ENCODE data around the gene AKT3. TPM values are rescaled to one million over a fixed set of nuclear protein-coding genes. Genes with fewer than 3 reads are reported as not detected.

The AKT3 gene
- polyA plus RNA-seq, 3 donors = 0.81 to 1.7 (median 1.4) TPM

- Histone ChIP-seq H2AFZ (ENCODE audit: insufficient read depth, low read depth, low read length, poor library complexity, severe bottlenecking) (no peak overlapping the region), H3K9ac (ENCODE audit: insufficient read depth, low read length, poor library complexity, severe bottlenecking) (no peak overlapping the region), H3K27me3 (ENCODE audit: control insufficient read depth in 2 of 2, insufficient read depth in 2 of 2, low read length in 2 of 2) (no peaks in the 10 kb centered on the region), H3K4me1 (ENCODE audit: control insufficient read depth in 1 of 2, insufficient read depth in 2 of 2, low read length in 2 of 2) (no peaks in the 10 kb centered on the region), H3K79me2 (ENCODE audit: insufficient read depth, low read length) (no peaks in the 10 kb centered on the region), H3K27ac (ENCODE audit: low read depth in 1 of 2, low read length in 2 of 2) (no peak overlapping the region), H4K20me1 (ENCODE audit: insufficient read depth, low read length) (no peaks in the 10 kb centered on the region), H3K4me3 (replicated peaks in 1 of 3; ENCODE audit: low read depth in 2 of 3, low read length in 3 of 3) (no peak overlapping the region), H3K4me2 (replicated peaks; ENCODE audit: extremely low read depth, low read length, poor library complexity, severe bottlenecking) (no peak overlapping the region), H3K9me3 (replicated peaks in 1 of 2; ENCODE audit: control insufficient read depth in 1 of 2, insufficient read depth in 1 of 2, low read length in 2 of 2) (no peaks in the 10 kb centered on the region), H3K36me3 (replicated peaks in 1 of 2; ENCODE audit: control insufficient read depth in 1 of 2, insufficient read depth in 2 of 2, low read length in 2 of 2) (no peaks in the 10 kb centered on the region)
- no peak for TF ChIP-seq CTCF (IDR thresholded peaks at IDR 0.05)
- Mint-ChIP-seq H3K4me1 (no peaks in the 10 kb centered on the region), H3K36me3 (no peaks in the 10 kb centered on the region), H3K4me3 (no peak overlapping the region), H3K9me3 (no peaks in the 10 kb centered on the region), H3K27ac (no peak overlapping the region), H3K27me3 (ENCODE audit: low read depth in 3 of 3) (no peaks in the 10 kb centered on the region)
- no peak for DNase-seq
- intact Hi-C loops (cut with micrococcal nuclease) = no loop called here
- whole genome bisulfite sequencing (ENCODE audit: insufficient coverage) = 90% methylated on average over 2 of the region's 5 CpGs
These were observed 86.2 kb downstream of the AKT3 start for GRCh38 chr1:243763806-243764205.

DNA sequence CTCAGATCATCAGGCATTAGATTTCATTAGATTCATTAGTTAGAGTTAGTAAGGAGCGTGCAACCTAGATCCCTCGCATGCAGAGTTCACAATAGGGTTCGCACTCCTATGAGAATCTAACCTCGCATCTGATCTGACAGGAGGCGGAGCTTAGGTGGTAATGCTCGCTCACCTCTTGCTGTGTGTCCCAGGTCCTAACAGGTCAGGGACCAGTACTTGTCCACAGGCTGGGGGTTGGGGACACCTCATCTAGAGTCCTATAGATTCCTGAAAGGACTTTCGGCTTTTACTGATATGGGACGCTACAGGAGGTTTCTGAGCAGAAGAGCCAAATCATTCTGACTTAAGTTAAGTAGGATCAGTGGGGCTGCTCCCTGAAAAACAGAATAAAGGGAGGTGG is 91.4 kb downstream of the AKT3 start:
- Histone ChIP-seq H4K20me1 (ENCODE audit: insufficient read depth, low read length) (no peaks in the 10 kb centered on the region), H3K27me3 (ENCODE audit: control insufficient read depth in 2 of 2, insufficient read depth in 2 of 2, low read length in 2 of 2) (no peaks in the 10 kb centered on the region), H3K4me3 (replicated peaks in 1 of 3; ENCODE audit: low read depth in 2 of 3, low read length in 3 of 3) (no peak overlapping the region), H3K27ac (ENCODE audit: low read depth in 1 of 2, low read length in 2 of 2) (no peak overlapping the region), H3K36me3 (replicated peaks in 1 of 2; ENCODE audit: control insufficient read depth in 1 of 2, insufficient read depth in 2 of 2, low read length in 2 of 2) (no peaks in the 10 kb centered on the region), H3K9ac (ENCODE audit: insufficient read depth, low read length, poor library complexity, severe bottlenecking) (no peak overlapping the region), H2AFZ (ENCODE audit: insufficient read depth, low read depth, low read length, poor library complexity, severe bottlenecking) (no peak overlapping the region), H3K4me1 (ENCODE audit: control insufficient read depth in 1 of 2, insufficient read depth in 2 of 2, low read length in 2 of 2) (no peaks in the 10 kb centered on the region), H3K9me3 (replicated peaks in 1 of 2; ENCODE audit: control insufficient read depth in 1 of 2, insufficient read depth in 1 of 2, low read length in 2 of 2) (no peaks in the 10 kb centered on the region), H3K4me2 (replicated peaks; ENCODE audit: extremely low read depth, low read length, poor library complexity, severe bottlenecking) (no peak overlapping the region), H3K79me2 (ENCODE audit: insufficient read depth, low read length) (no peaks in the 10 kb centered on the region)
- Mint-ChIP-seq H3K27me3 (ENCODE audit: low read depth in 3 of 3) (peaks cover 0 to 3% (median 0%) of the 10 kb centered on the region in 3 donors), H3K27ac (no peak overlapping the region), H3K4me1 (no peaks in the 10 kb centered on the region), H3K9me3 (no peaks in the 10 kb centered on the region), H3K4me3 (no peak overlapping the region), H3K36me3 (no peaks in the 10 kb centered on the region)
- DNase-seq = no peak
- intact Hi-C loops (cut with micrococcal nuclease) = no loop called here
- 100% methylated on average over 6 of the region's 8 CpGs for WGBS (ENCODE audit: insufficient coverage)
- no peak for TF ChIP-seq CTCF (IDR thresholded peaks at IDR 0.05)

Data from CD14-positive monocyte (primary cell).